HG03521 (cell line): ENCODE data around the gene LARP4B.
"Not testable (repeated sequence)": the region's sequence is repeated elsewhere in the genome, so short reads cannot be mapped to it uniquely, and the experiment has no call there.

Source experiments
- ATAC-seq: cut with Tn5 transposase; IDR thresholded peaks from one replicate; pipeline ENCODE4 v1.9.1; 2021; ENCODE audit warnings: mild to moderate bottlenecking, moderate library complexity; ENCODE audit not compliant: unreplicated experiment

The LARP4B gene

DNA sequence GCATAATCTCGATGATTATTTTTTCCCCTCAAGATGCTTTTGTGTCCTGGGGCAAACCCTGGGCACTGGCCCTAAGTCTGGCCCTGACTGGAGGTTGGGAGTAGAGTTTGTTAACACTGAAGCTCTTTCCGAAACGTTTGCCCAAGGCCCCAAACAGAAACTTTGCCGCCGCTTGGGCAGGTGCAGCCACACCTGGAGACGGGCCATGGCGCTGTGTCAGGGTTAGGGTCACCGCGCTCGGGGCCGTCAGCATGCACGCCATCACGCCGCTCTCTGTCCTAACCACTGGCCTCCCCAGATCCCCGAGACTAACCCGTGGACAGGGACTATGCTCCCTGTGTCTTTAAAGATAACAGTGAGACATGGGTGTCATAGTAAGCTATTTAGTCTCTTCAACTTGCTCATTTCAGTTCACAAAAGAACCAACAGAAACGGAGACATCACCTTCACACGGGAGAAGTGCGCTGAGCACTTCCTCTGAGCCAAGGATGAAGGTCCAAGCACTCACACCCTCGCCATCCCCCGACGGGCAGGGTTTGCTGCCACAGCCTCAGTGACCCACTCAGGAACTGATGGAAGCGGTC lies 156.8 kb downstream of the LARP4B start:
- ATAC-seq: no peak

GRCh38 chr10:774223-774622 lies 157.3 kb downstream of the LARP4B start:
- no peak for ATAC-seq

GRCh38 chr10:773562-774161 lies 157.8 kb downstream of the LARP4B start:
- no peak for ATAC-seq

- ATAC-seq: no peak
These were observed 159.3 kb downstream of the LARP4B start for GRCh38 chr10:772227-772637.

DNA sequence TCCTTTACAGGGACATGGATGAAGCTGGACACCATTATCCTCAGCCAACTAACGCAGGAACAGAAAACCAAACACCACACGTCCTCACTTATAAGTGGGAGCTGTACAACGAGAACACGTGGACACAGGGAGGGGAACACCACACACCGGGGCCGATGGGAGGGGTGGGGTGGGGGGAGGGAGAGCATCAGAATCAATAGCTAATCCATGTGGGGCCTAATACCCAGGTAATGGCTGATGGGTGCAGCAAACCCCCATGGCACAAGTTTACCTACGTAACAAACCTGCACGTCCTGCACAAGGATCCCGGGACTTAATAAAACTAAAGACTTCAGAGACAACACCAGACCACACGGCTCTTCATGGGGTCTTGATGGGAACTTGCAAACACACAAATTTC lies 159.9 kb downstream of the LARP4B start:
- ATAC-seq: no peak

GRCh38 chr10:770975-771374 lies 160.5 kb downstream of the LARP4B start:
- ATAC-seq: no peak

GRCh38 chr10:770048-770712 lies 161.3 kb downstream of the LARP4B start:
- ATAC-seq: not testable (repeated sequence)

GRCh38 chr10:767794-768193 lies 163.7 kb downstream of the LARP4B start:
- no peak for ATAC-seq

DNA sequence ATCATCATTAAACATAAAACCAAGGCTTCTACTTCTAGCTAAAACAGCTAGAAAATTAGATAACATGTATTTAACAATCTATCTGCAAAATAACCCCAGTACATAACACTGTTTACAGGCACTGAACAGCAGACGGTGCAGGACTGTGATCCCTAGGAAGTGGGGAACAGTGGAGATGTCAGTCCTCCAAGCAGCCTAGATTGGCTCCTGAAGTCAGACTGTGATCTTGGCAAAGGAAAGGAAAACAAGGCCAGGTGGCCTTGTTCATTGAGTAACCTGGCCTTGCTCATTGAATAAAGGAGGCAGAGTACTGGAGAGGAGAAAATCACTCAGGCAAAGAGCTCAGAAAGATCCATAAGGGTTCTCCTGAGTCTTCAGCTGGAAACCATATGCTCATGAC lies 164.3 kb downstream of the LARP4B start:
- ATAC-seq: no peak

DNA sequence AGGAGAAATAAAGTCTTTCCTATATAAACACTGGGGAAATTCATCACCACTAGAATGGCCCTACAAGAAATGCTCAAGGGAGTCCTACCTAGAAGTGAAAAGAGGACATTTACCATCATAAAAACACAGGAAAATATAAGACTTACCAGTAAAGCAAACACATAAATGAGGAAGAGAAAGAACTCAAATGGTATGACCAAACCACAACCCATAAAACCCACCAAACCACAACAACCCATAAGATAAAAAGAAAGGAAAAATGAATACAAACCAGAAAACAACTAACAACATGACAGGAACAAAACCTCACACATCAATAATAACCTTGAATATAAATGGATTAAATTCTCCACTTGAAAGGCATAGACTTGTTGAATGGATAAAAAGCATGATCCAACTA lies 170.1 kb downstream of the LARP4B start:
- ATAC-seq: no peak

- no peak for ATAC-seq
These were observed 170.9 kb downstream of the LARP4B start for GRCh38 chr10:760622-761021.

DNA sequence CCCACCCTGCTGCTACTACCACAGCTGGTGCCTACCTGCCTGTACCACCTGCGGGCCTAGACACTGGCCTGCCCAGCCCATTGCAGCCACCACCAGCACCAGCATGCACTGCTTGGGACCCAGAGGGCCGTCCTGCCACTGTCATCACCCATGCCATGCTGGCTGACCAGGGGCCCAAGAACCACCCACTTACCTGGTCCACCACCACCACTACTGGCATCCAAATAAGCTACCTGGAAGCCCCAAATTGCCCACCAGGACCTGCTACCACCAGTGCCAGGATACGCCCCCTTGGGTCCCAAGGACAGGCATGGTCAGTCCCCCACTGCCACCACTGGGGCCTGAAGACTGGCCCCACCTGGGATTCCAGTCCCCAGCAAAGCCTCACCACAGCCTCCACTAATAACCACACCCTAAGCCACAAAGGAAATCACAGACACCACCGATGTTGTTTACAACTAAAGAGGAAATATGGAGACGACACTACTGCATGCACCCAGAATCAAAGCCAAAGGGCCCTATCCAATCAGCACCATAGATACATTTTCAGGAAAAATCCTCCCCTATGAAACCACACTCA lies 171.5 kb downstream of the LARP4B start:
- no peak for ATAC-seq
